OCI-LY7 (cell line): ENCODE measurements around the gene PHACTR3. TPM values are rescaled to one million over a fixed set of nuclear protein-coding genes. Genes with fewer than 3 reads are reported as not detected.

Experiments
- BruUV-seq: library from RNA; stranded (reverse); fragments of 400-500 nt; replicated peaks from 2 replicates; lab custom pipeline; 2021; lab: Mats Ljungman, UMichigan
- CTCF ChIA-PET: fragments of 300-600 bp; sonication (Branson Sonifier 250); formaldehyde crosslinking; loops from one replicate; lab custom pipeline; 2022; ENCODE audit warnings: antibody characterized with exemption; ENCODE audit not compliant: unreplicated experiment; lab: Charles Lee
- POLR2A ChIA-PET: fragments of 300-600 bp; sonication (Branson Sonifier 250); formaldehyde crosslinking; loops from one replicate; lab custom pipeline; 2022; ENCODE audit warnings: antibody characterized with exemption; lab: Charles Lee
- DNase-seq: peaks from one replicate; pipeline ENCODE4 v3.0.0-alpha.2; 2015; ENCODE audit warnings: low spot score
- H2AFZ ChIP-seq: fragments of 200-600 bp; sonication (generic), shearing (Covaris generic); 2 replicates; pipeline ENCODE4 v1.6.1; 2014; ENCODE audit warnings: mild to moderate bottlenecking, antibody characterized with exemption, low read length, moderate library complexity
- H3K27ac ChIP-seq: fragments of 200-600 bp; sonication (generic); 2 replicates; pipeline ENCODE4 v1.5.1; 2014; ENCODE audit warnings: mixed run types, low read depth, mild to moderate bottlenecking, moderate library complexity, low read length, inconsistent platforms; ENCODE audit not compliant: poor library complexity, severe bottlenecking
- H3K36me3 ChIP-seq: fragments of 200-600 bp; sonication (generic); 2 replicates; pipeline ENCODE4 v1.6.1; 2014; ENCODE audit warnings: mild to moderate bottlenecking, antibody characterized with exemption, low read length, moderate library complexity, mixed read lengths; ENCODE audit not compliant: insufficient read depth
- H3K4me1 ChIP-seq: fragments of 200-600 bp; sonication (generic); 2 replicates; pipeline ENCODE4 v1.5.1; 2014; ENCODE audit warnings: mild to moderate bottlenecking, low read length; ENCODE audit not compliant: insufficient read depth, poor library complexity, severe bottlenecking
- H3K4me2 ChIP-seq: fragments of 200-600 bp; sonication (generic); 2 replicates; pipeline ENCODE4 v1.6.1; 2014; ENCODE audit warnings: mild to moderate bottlenecking, low read length
- H3K4me3 ChIP-seq: fragments of 200-600 bp; sonication (generic); 2 replicates; pipeline ENCODE4 v1.5.1; 2014; ENCODE audit warnings: mild to moderate bottlenecking, low read depth, low read length; ENCODE audit not compliant: poor library complexity, severe bottlenecking
- H3K79me2 ChIP-seq: fragments of 200-600 bp; sonication (generic); 2 replicates; pipeline ENCODE4 v1.6.1; 2016; ENCODE audit warnings: low read depth, mild to moderate bottlenecking, low read length, moderate library complexity, mixed read lengths; ENCODE audit not compliant: insufficient read depth
- H3K9me2 ChIP-seq: fragments of 200-600 bp; sonication (generic); 2 replicates; pipeline ENCODE4 v1.6.1; 2016; ENCODE audit warnings: mild to moderate bottlenecking, low read length, mixed read lengths; ENCODE audit not compliant: insufficient read depth
- H3K9me3 ChIP-seq: fragments of 200-600 bp; sonication (generic); 2 replicates; pipeline ENCODE4 v1.6.1; 2014; ENCODE audit warnings: mild to moderate bottlenecking, mixed run types, low read length, mixed read lengths
- H4K20me1 ChIP-seq: fragments of 200-600 bp; sonication (generic); 2 replicates; pipeline ENCODE4 v1.6.1; 2014; ENCODE audit warnings: mild to moderate bottlenecking, antibody characterized with exemption, low read length, moderate library complexity, mixed read lengths; ENCODE audit not compliant: insufficient read depth
- EZH2phosphoT487 ChIP-seq: fragments of 200-600 bp; sonication (generic); IDR thresholded peaks from 2 replicates; pipeline ENCODE4 v1.6.1; 2018; ENCODE audit warnings: low read depth, borderline replicate concordance, mild to moderate bottlenecking, mixed run types, antibody characterized with exemption, low read length, moderate library complexity, mixed read lengths
- intact Hi-C: fragments of 100-400 bp; cut with micrococcal nuclease; formaldehyde crosslinking; loops from one replicate; pipeline ENCODE4 v1.10.0; 2022; ENCODE audit not compliant: unreplicated experiment
- total RNA-seq, 2 experiments: library from RNA; depleted of rRNA in 1 of 2; stranded (reverse); fragments of >200 nt in 1 of 2; shearing (Covaris generic) in 1 of 2; gene quantifications; 2 replicates each; pipeline ENCODE4 v1.2.3, GENCODE V29; 2014 to 2022
- TF ChIP-seq, protein P1 (sequence below): fragments of 200-600 bp; sonication (generic); conservative IDR thresholded peaks from 2 replicates; pipeline ENCODE4 v1.5.1; 2014; ENCODE audit warnings: mild to moderate bottlenecking, antibody characterized with exemption, low read length, moderate library complexity, mixed read lengths

Gene PHACTR3
- total RNA-seq, 2 experiments from 2014 or later: 0.32 TPM; not detected in 1

GRCh38 chr20:59673998-59674445 is 69.7 kb downstream of the PHACTR3 start:
- H3K9me3 ChIP-seq: no peaks in the 10 kb centered on the region
- no peak for DNase-seq
- no peaks in the 10 kb centered on the region for H4K20me1 ChIP-seq
- H3K9me2 ChIP-seq: no peaks in the 10 kb centered on the region
- H3K4me3 ChIP-seq: no peak overlapping the region
- BruUV-seq: no TSS peak
- ChIA-PET POLR2A (no interaction called here), CTCF (no interaction called here)
- H2AFZ ChIP-seq: no peak overlapping the region
- no peaks in the 10 kb centered on the region for H3K4me1 ChIP-seq
- no peaks in the 10 kb centered on the region for H3K36me3 ChIP-seq
- no peak overlapping the region for H3K4me2 ChIP-seq
- intact Hi-C loops: no loop called here
- no peak overlapping the region for H3K27ac ChIP-seq
- TF ChIP-seq, protein P1, sequence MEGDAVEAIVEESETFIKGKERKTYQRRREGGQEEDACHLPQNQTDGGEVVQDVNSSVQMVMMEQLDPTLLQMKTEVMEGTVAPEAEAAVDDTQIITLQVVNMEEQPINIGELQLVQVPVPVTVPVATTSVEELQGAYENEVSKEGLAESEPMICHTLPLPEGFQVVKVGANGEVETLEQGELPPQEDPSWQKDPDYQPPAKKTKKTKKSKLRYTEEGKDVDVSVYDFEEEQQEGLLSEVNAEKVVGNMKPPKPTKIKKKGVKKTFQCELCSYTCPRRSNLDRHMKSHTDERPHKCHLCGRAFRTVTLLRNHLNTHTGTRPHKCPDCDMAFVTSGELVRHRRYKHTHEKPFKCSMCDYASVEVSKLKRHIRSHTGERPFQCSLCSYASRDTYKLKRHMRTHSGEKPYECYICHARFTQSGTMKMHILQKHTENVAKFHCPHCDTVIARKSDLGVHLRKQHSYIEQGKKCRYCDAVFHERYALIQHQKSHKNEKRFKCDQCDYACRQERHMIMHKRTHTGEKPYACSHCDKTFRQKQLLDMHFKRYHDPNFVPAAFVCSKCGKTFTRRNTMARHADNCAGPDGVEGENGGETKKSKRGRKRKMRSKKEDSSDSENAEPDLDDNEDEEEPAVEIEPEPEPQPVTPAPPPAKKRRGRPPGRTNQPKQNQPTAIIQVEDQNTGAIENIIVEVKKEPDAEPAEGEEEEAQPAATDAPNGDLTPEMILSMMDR: no peak
- no peak for TF ChIP-seq EZH2phosphoT487
- H3K79me2 ChIP-seq: no peaks in the 10 kb centered on the region

- Histone ChIP-seq H3K79me2 (no peaks in the 10 kb centered on the region), H3K9me2 (no peaks in the 10 kb centered on the region), H3K4me1 (no peaks in the 10 kb centered on the region), H2AFZ (no peak overlapping the region), H3K4me2 (no peak overlapping the region), H4K20me1 (no peaks in the 10 kb centered on the region), H3K4me3 (no peak overlapping the region), H3K27ac (no peak overlapping the region), H3K9me3 (no peaks in the 10 kb centered on the region), H3K36me3 (no peaks in the 10 kb centered on the region)
- ChIA-PET POLR2A (no interaction called here), CTCF (no interaction called here)
- DNase-seq: no peak
- intact Hi-C loops: no loop called here
- no peak for TF ChIP-seq EZH2phosphoT487
- TF ChIP-seq, protein P1: no peak
- BruUV-seq: no TSS peak
These were observed 71.9 kb downstream of the PHACTR3 start for GRCh38 chr20:59676126-59676850.

DNA sequence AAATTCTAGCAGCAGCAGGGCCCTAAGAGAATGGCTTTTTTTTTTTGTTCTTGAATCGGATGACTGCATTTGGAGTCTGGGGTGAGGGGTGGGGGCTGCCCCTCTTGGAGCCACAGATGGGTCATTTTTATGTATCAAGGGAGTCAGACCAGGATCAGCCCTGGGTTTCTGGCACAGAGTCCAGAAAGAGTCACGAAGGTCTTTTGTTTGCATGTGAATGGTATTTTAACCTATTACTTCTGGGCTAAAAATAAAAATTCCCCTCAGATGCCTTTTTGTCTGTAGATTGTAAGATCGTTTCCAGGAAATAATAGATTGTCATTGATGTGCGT is 72.5 kb downstream of the PHACTR3 start:
- Histone ChIP-seq H3K9me3 (no peaks in the 10 kb centered on the region), H3K4me3 (no peak overlapping the region), H3K9me2 (no peaks in the 10 kb centered on the region), H4K20me1 (no peaks in the 10 kb centered on the region), H2AFZ (no peak overlapping the region), H3K27ac (no peak overlapping the region), H3K4me2 (no peak overlapping the region), H3K36me3 (no peaks in the 10 kb centered on the region), H3K79me2 (no peaks in the 10 kb centered on the region), H3K4me1 (no peaks in the 10 kb centered on the region)
- no peak for TF ChIP-seq EZH2phosphoT487
- TF ChIP-seq, protein P1: no peak
- BruUV-seq: no TSS peak
- no peak for DNase-seq
- POLR2A ChIA-PET: no interaction called here
- CTCF ChIA-PET: no interaction called here
- intact Hi-C loops: no loop called here
